ENCODE measurements around the gene MTUS2.

Gene MTUS2

GRCh38 chr13:29536853-29537252 is 716.7 kb downstream of the MTUS2 start:
- no peak for DNase-seq

- DNase-seq, result no peak
These were observed 717.9 kb downstream of the MTUS2 start for GRCh38 chr13:29537736-29538651.

- no peak for DNase-seq
These were observed 718.5 kb downstream of the MTUS2 start for GRCh38 chr13:29538652-29539040.

- no peak for DNase-seq
These were observed 719.7 kb downstream of the MTUS2 start for GRCh38 chr13:29539856-29540255.

- DNase-seq, result no peak
These were observed 720.2 kb downstream of the MTUS2 start for GRCh38 chr13:29540334-29540733.

GRCh38 chr13:29540799-29541198 is 720.7 kb downstream of the MTUS2 start:
- no peak for DNase-seq

GRCh38 chr13:29541400-29541799 is 721.3 kb downstream of the MTUS2 start:
- no peak for DNase-seq

GRCh38 chr13:29542381-29542780 is 722.2 kb downstream of the MTUS2 start:
- DNase-seq, result no peak

- DNase-seq, result no peak
These were observed 723.4 kb downstream of the MTUS2 start for GRCh38 chr13:29543230-29544215.

GRCh38 chr13:29545988-29546387 is 725.8 kb downstream of the MTUS2 start:
- DNase-seq, result no peak

GRCh38 chr13:29546662-29547061 is 726.5 kb downstream of the MTUS2 start:
- no peak for DNase-seq

- no peak for DNase-seq
These were observed 727.0 kb downstream of the MTUS2 start for GRCh38 chr13:29547153-29547552.

- no peak for DNase-seq
These were observed 728.6 kb downstream of the MTUS2 start for GRCh38 chr13:29548722-29549121.

GRCh38 chr13:29550430-29550988 is 730.4 kb downstream of the MTUS2 start:
- DNase-seq, result no peak

- no peak for DNase-seq
These were observed 731.1 kb downstream of the MTUS2 start for GRCh38 chr13:29551214-29551613.

All from CD4-positive, alpha-beta T cell treated with Interleukin-4 for 1 hour (primary cell).